Stimulated activated naive CD4-positive, alpha-beta T cell (primary cell): ENCODE results near the gene METTL2B.

Experiments used
- DNase-seq, 6 experiments: peaks; one replicate each; lab custom pipeline; 2025; lab: John Stamatoyannopoulos, UW

METTL2B gene

GRCh38 chr7:128476402-128477335, at the start of gene METTL2B:
Gene METTL2B, plus strand, starts transcription at chr7:128476748. Its CDS starts 18 bp downstream, at chr7:128476766.
- peak; percentile 77 to 91 (median 86) for DNase-seq

DNA sequence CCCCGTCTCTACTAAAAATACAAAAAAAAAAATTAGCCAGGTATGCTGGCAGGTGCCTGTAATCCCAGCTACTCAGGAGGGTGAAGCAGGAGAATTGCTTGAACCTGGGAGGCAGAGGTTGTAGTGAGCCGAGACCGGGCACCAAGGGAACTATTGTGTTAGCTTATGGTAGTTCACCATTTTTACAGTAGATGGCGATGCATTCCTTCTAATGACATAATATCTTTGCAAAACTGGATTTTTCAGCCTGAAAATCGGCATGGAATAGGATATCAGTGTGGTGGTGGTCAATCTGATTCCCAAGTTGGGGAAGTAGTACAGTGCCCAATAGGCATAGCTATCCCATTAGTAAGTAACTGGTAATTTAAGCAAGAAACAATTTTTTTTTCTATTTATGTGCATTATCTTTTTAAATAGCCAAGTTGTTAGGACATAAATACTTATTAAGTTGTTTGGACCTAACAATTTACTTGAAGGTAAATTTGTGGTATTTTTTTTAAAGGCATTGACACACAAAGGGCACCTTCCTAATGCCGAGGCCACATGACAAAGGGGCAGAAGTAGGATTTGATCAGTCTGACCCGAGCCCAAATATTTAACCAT, 49.2 kb upstream of the METTL2B start:
- peak in 4 of 6 experiments; percentile 9 to 59 (median 32) for DNase-seq

DNA sequence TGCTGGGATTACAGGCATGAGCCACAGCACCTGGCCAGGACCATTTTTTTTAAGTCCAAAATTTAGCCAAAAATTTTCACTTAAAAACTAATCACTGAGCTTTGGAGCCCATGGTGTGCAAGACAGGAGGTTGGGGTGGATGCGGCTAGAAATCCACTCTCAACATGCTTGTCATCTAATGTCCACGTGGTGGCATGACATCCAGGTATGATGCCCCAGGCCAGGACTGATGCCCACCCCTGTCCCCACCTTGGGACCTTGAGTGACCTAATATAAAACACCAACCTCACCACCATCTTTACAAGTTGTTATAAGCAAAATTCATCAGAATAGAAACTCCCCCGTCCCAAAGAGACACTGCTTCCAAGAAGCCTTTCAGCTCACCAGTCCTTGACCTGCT, 46.3 kb upstream of the METTL2B start:
- DNase-seq, result no peak

- no peak for DNase-seq
Observed at GRCh38 chr7:128431221-128431620, 45.3 kb upstream of the METTL2B start.

GRCh38 chr7:128431754-128432153, 44.8 kb upstream of the METTL2B start:
- no peak for DNase-seq

DNA sequence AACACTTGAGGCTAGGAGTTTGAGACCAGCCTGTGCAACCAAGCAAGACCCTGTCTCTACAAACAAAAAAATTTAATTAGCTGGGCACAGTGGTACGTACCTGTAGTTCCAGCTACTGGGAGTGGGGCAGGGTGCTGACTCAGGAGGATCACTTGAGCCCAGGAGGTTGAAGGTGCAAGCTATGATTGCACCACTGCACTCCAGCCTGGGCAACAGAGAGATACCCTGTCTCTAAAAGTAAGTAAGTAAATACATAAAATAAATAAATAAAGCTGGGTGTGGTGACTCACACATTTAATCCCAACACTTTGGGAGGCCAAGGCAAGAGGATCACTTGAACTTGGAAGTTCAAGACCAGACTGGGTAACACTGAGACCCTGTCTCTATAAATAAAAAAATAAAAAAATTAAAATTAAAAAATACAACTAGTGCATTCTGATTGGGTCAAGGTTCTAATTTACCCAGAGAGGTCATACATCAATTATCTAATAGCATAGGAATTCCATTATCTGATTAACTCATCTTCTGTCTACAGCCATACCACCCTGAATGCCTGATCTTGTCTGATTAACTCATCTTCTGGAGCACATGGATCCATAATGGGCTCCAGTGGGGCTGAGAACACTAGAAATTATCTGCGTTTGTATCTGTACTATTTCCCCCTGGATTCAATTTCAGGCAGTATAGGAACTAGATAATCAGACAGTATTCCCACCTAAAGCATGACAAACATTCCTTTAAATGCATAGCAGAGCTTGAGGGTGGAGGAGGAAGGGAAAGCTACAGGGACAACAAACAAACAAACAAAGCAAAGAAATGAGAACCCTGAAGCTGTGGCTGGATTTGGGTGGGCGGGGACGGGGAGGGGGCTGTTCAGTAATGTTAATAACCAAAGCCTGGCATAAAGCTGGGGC, 41.9 kb upstream of the METTL2B start:
- no peak for DNase-seq

DNA sequence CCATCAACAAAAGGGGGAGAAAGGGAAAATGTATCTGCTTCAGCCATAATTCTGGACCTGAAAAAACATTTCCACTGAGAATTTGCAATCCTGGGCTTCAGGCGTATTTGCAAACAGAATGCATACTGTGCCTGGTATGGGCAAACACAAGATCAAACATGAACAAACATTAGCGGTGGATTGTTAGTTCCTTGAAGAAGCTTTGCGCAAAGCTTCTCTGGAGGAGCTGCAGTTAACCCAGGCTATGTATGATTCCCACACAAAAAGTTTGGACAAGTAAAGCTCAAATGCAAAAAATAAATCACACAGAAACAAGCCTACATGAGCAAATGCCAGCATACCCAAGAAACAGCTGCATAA, 41.2 kb upstream of the METTL2B start:
- no peak for DNase-seq

DNA sequence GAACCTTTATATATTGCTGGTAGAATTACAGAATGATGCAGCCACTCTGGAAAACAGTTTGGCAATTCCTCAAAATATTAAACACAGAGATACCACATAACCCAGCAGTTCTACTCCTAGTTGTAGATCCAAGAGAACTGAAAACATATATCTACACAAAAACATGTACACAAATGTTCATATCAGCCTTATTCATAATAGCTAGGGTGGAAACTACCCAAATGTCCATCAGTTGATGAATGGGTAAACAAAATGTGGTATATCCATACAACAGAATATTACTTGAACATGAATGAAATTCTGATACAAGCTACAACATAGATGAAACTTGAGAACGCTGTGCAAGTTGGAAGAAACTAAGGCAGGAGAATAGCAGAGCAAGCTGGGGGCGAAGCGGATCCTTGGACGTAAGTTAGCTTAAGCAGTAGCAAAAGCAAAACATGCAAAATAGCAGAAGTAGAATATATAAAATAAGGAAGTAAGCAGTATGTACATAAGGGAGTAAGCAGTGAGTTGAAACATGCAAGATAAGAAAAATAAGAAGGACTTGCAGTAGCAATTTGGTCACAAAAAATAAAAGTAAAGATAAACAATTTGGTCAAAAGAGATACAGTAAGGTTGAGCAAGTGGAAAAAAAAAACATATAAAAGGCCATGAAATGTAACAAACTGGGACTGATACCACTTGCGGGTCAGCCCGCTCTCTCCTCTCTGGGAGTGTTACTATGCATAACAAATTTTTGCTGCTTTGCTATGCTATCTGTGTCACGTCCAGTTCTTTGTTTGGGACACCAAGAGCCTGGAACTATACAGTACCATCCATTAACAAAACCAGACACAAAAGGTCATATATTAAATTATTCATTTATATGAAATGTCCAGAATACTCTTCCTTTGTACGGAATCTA, 38.9 kb upstream of the METTL2B start:
- DNase-seq, result no peak

- no peak for DNase-seq
Observed at GRCh38 chr7:128442356-128442755, 34.2 kb upstream of the METTL2B start.

DNA sequence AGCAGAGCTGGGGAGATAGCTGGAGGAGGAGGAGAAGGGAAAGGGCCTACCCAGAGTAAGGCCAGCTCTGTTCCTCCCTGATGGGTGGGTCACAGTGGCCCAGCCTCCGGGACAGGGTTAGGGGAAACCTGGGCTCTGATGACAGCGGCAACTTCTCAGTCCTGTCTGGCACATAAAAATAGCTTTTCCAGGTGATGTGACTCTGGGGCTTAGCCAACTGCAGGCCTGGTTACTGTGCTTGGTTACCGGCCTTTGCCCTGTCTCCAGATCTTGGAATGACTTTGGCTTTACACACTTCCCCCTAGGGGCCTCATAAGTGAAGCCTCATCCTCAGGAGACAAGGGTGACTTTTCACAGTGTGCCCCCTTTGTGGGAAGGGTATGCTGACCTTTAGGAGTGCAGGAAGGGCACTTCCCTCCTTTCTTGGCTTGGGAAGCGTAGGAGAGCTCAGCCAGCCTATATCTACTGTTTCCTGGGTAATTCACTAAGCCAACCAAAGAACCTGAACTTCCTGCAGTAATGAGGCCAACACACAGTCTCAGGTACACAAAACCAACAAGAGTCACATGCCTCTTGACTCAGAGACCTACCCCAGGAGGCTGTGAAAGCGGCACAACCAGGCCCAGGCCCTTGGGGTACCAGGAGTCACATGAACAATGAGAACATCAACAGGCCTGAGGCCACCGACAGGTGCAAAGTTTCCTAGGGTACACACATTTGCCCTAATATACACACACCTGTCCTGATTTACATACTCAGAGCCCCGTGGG, 32.5 kb upstream of the METTL2B start:
- no peak for DNase-seq

GRCh38 chr7:128446306-128446705, 30.2 kb upstream of the METTL2B start:
- no peak for DNase-seq

DNA sequence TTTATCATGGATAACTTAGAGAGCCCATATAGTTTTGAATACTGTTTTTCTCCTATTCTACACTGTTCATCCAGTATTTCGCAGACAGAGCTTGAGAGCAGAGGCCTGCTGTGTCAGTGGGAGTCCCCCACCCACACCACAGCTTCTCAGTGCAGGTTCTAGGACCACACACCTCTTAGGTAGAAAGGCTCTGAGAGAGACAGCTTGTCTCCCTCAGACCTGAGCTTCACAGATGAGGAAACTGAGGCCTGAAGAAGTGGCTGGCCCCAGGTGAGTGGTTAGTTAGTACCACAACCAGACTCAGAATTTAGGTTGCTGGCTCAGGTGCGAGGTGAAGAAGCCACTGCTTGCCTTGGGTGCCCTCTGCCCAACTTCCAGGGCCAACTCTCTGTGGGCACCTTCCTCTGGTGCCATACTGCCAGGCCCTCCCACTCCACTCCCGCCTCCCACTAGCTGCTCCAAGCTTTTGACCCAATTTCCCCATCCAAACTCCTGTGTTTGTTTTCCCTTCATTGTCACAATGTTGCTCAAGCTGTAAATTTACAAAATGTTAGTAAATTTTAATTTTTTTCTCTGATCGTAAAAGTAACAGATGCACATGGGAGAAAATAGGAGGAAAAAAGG, 28.5 kb upstream of the METTL2B start:
- no peak for DNase-seq

- no peak for DNase-seq
Observed at GRCh38 chr7:128448751-128449302, 27.7 kb upstream of the METTL2B start.

- no peak for DNase-seq
Observed at GRCh38 chr7:128450409-128450808, 26.1 kb upstream of the METTL2B start.

- no peak for DNase-seq
Observed at GRCh38 chr7:128450913-128451312, 25.6 kb upstream of the METTL2B start.

GRCh38 chr7:128452552-128452951, 24.0 kb upstream of the METTL2B start:
- DNase-seq, result no peak

GRCh38 chr7:128453836-128454804, 22.4 kb upstream of the METTL2B start:
- no peak for DNase-seq

GRCh38 chr7:128454808-128455542, 21.6 kb upstream of the METTL2B start:
- DNase-seq, result no peak
